Subcutaneous abdominal adipose tissue (tissue), 5 donors: Measurements from ENCODE around the gene XPO4.
A peak's percentile ranks its signal among the peaks of the same experiment; 100 is the strongest.

Experiments
- H3K27ac ChIP-seq: one replicate; pipeline ENCODE4 v1.7.0; 2013; ENCODE audit warnings: low read depth, mild to moderate bottlenecking, inconsistent platforms, low read length, moderate library complexity
- H3K27me3 ChIP-seq, 5 donors: one replicate each; pipeline ENCODE4 v1.7.0; 2013; ENCODE audit warnings: low read length in 5 of 5, inconsistent platforms in 1 of 5; ENCODE audit not compliant: control insufficient read depth in 5 of 5, insufficient read depth in 4 of 5
- H3K36me3 ChIP-seq, 5 donors: one replicate each; pipeline ENCODE4 v1.7.0; 2013; ENCODE audit warnings: low read length in 5 of 5; ENCODE audit not compliant: control insufficient read depth in 5 of 5, insufficient read depth in 5 of 5
- H3K4me1 ChIP-seq, 5 donors: one replicate each; pipeline ENCODE4 v1.7.0; 2013; ENCODE audit warnings: low read length in 5 of 5, mild to moderate bottlenecking in 3 of 5, moderate library complexity in 1 of 5; ENCODE audit not compliant: control insufficient read depth in 5 of 5, insufficient read depth in 5 of 5
- H3K4me3 ChIP-seq, 5 donors: one replicate each; pipeline ENCODE4 v1.7.0; 2013; ENCODE audit warnings: low read length in 5 of 5, low read depth in 1 of 5
- H3K9ac ChIP-seq, 5 donors: one replicate each; pipeline ENCODE4 v1.7.0; 2013; ENCODE audit warnings: low read length in 5 of 5, mild to moderate bottlenecking in 4 of 5, moderate library complexity in 3 of 5
- H3K9me3 ChIP-seq, 5 donors: one replicate each; pipeline ENCODE4 v1.7.0; 2013; ENCODE audit warnings: low read length in 5 of 5; ENCODE audit not compliant: control insufficient read depth in 5 of 5
- donor health status: healthy.
- donor health status: healthy.
- donor health status: healthy.
- donor health status: healthy.
- donor health status: healthy.

XPO4 gene

DNA sequence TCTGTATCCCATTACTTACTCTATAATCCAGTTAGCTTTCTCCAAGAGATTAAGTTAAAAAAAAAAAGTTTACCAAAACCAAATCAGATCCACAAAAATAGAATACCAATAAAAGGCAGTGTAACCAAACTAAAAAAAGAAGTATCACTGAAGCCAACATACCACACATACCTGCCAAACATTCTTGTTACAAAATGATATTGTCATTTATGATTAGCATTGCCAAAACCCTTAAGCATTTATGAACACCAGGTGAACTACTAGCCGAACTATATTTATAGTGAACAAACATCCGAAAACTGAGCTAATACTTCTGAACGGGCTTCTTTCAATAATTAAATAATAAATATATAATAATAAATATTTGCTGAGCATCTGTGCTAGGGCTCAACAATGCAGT, 69.7 kb downstream of the XPO4 start:
- H3K4me3 ChIP-seq = no peak overlapping the region
- no peak overlapping the region for H3K27ac ChIP-seq
- no peaks in the 10 kb centered on the region for H3K9me3 ChIP-seq
- no peak overlapping the region for H3K9ac ChIP-seq
- peaks cover 11 to 28% (median 14%) of the 10 kb centered on the region in 5 donors for H3K36me3 ChIP-seq
- H3K4me1 ChIP-seq = peaks cover 0 to 6% (median 0%) of the 10 kb centered on the region in 5 donors
- H3K27me3 ChIP-seq = no peaks in the 10 kb centered on the region

DNA sequence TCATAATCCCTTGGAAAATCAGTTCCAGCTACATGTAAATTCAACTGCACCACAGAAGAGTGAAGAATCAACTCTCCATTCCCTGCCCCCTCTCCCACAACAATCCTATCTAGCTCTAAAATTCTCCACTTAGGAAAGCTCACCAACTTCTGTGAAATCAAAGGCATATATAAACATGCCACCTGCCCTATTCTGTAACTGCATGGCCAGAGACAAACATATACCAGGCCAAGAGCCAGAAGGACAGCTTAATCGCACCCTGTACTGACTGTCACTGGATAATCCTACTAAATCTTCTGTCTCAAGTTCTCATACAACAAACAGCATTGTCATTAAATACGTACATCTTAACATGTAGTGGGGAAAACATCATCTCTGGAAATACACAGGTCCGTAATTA, 70.6 kb downstream of the XPO4 start:
- H3K27me3 ChIP-seq = no peaks in the 10 kb centered on the region

DNA sequence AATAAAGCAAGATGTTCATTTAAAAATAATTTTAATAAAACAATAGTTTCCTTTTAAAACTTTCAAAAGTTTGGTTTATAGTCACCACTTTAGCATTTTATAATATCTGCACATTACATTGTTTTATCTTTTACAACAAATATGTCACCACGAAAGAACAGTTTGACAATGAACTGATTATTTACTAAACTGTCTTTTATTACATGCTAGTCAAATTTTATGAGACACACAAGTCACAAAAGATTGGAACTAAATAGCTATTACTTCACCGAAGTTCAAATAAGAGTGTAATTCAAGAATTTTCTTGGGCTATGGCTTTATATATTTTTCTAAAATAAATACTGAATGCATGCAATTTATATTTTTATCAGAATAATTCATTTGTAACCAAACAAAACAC, 71.3 kb downstream of the XPO4 start:
- H3K9me3 ChIP-seq = no peaks in the 10 kb centered on the region
- H3K27ac ChIP-seq = no peak overlapping the region
- no peak overlapping the region for H3K4me3 ChIP-seq
- no peaks in the 10 kb centered on the region for H3K27me3 ChIP-seq
- H3K9ac ChIP-seq = no peak overlapping the region
- peaks cover 0 to 6% (median 0%) of the 10 kb centered on the region in 5 donors for H3K4me1 ChIP-seq
- peaks cover 4 to 14% (median 7%) of the 10 kb centered on the region in 5 donors for H3K36me3 ChIP-seq

More for the DNA sequence above, 70.6 kb downstream of the XPO4 start:
- Histone ChIP-seq H3K4me1 (peaks cover 0 to 6% (median 0%) of the 10 kb centered on the region in 5 donors), H3K9me3 (no peaks in the 10 kb centered on the region), H3K4me3 (no peak overlapping the region), H3K9ac (no peak overlapping the region), H3K27ac (no peak overlapping the region), H3K36me3 (peaks cover 5 to 18% (median 14%) of the 10 kb centered on the region in 5 donors)

DNA sequence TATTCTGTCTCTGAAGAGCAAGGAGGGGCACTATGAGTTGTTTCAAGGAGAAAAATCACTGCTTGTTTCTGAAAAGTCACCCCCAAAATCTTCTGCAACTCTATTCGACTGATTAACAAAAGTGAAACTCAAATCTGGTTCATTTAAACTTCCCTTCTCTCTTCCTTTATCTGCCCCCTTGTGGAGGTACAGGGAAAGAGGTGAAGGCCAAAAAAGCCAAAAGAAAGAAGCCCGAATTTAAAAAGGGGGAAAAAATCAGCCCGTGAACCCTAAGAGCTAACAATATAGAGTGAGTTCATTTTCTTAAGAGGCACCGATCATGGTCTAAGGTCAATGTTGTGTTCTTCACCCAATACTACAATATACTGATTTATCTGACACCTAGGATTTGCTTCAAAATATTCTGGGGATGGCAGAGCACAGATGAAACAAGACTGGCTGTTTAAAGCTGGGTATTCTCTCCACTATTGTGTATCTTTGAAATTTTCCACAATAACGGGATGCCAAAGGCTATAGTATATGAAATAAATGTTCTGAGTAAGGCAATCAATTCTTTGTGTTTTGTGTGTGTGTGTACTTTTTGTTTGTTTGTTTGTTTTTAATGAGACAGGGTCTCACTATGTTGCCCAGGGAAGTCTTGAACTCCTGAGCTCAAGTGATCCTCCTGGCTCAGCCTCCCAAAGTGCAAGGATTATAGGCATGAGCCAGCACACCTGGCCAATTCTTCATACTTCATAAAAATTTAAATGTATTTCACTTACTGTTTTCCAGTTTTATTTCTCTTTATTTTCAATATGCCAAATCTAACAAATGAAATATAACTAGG, 73.8 kb downstream of the XPO4 start:
- H3K36me3 ChIP-seq = peaks cover 0 to 6% (median 4%) of the 10 kb centered on the region in 5 donors
- H3K4me1 ChIP-seq = peaks cover 0 to 6% (median 0%) of the 10 kb centered on the region in 5 donors
- H3K9ac ChIP-seq = peak overlapping the region in 3 of 5 donors; percentile 41 to 54 (median 52)
- H3K4me3 ChIP-seq = peak overlapping the region in 3 of 5 donors; percentile 26 to 49 (median 42)
- H3K27me3 ChIP-seq = no peaks in the 10 kb centered on the region
- H3K9me3 ChIP-seq = no peaks in the 10 kb centered on the region
- peak overlapping the region; percentile 13 for H3K27ac ChIP-seq

DNA sequence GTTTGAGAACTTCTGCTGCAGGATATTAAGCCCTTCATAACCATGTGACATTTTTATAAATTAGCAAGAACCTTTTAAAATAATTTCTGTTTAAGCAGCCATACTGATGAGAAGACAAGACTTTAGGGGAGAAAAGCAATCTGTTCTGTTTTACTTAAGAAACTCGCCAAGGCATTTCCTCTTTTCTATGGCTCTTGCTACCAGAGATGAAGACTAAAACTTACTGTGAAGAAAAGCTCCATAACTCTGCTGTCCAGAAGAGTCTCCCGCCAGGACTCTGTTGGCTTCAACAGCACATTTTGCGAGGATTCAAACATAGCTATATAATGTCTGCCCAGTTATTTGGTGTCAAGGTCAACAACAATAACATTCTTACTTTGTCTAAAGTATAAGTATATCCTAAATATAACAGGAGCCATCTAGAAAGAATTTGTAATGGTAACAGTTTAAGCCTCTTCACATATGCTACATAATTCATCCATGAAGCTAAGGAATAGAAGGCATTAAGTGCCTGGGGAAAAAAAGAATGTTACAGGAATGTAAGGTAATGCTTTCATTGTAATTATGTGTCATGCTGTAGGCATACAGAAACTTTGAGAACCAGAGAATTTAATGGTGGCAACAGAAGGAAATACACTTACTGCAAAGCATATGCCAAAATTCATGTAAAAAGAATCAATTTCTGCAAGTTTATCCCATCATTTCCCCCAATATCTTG, 75.5 kb downstream of the XPO4 start:
- Histone ChIP-seq H3K9me3 (no peaks in the 10 kb centered on the region), H3K4me1 (peaks cover 0 to 6% (median 0%) of the 10 kb centered on the region in 5 donors), H3K27ac (no peak overlapping the region), H3K36me3 (peaks cover 0 to 5% (median 0%) of the 10 kb centered on the region in 5 donors), H3K9ac (no peak overlapping the region), H3K27me3 (no peaks in the 10 kb centered on the region), H3K4me3 (no peak overlapping the region)

DNA sequence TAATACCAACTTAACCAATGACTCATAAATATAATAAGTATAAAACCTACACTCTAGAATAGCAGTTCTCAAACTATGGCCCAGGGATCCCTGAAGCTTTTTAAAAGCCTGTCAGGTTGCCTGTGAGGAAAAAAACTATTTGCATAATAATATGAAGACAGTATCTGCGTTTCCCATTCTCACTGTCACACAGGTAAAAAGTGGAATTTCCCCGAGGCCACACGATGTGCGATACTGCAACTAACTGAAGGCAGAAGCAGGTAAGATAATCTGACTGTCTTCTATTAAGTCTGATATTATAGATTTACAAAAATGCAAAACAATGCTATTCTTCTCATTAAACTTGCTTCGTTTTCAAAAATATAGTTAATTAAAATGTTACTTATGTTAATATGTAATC, 76.2 kb downstream of the XPO4 start:
- no peaks in the 10 kb centered on the region for H3K27me3 ChIP-seq
- peaks cover 0 to 6% (median 0%) of the 10 kb centered on the region in 5 donors for H3K4me1 ChIP-seq
- no peak overlapping the region for H3K4me3 ChIP-seq
- no peak overlapping the region for H3K27ac ChIP-seq
- peaks cover 0 to 12% (median 0%) of the 10 kb centered on the region in 5 donors for H3K36me3 ChIP-seq
- no peaks in the 10 kb centered on the region for H3K9me3 ChIP-seq
- no peak overlapping the region for H3K9ac ChIP-seq

DNA sequence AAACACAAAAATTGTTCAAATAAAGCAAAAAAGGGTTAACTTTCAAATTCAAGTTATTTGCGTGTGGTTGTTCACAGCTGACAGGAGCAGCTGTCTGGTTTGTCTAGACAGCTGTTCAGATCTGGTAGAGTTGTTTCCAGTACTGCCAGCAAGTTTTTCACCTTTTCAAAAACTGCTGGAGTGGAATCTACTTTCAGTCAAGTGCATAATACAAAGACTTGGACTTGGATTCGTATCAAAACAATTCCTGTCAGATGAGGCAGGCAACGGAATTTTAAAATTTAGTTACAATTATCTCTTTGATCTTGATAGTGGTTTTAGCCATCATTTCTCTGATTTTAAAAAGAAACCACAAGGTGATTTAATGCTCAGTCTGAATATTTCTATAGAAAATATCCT, 77.1 kb downstream of the XPO4 start:
- H3K27ac ChIP-seq = no peak overlapping the region

DNA sequence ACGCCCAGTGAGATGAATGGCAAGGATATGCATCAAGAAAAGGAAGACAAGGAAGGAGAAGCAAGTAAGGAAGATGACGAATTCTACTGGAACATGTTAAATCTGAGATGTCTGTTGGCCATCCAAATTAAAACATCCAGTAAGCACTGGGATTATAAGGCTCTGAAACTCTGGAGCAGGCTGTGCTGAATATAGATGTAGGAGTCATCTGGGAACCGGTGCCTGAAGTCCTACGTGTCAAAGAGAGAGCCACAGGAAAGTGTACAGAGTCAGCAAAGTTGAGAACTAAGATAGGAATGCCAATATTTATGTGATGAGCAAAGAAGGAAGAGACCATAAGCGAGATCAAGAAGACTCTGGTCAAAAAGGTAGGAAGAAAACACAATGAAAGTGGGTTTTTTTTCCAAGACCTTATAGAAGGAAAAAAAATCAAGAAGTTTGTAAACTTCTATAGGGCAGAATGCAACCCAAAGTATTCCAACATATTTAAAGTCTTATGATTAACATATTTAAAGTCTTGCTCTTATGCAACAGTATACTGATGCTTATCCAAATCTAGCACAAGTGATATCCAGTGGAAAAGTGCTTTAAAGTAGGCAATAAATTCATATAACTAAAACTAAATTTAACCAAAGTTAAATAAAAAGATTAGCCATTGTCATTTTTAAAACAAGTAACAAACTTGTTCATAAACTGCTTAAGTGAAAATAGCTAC, 77.6 kb downstream of the XPO4 start:
- Histone ChIP-seq H3K27ac (no peak overlapping the region), H3K9ac (no peak overlapping the region), H3K36me3 (peaks cover 0 to 17% (median 3%) of the 10 kb centered on the region in 5 donors), H3K4me1 (peaks cover 0 to 6% (median 0%) of the 10 kb centered on the region in 5 donors), H3K27me3 (no peaks in the 10 kb centered on the region), H3K4me3 (no peak overlapping the region), H3K9me3 (no peaks in the 10 kb centered on the region)

More for the DNA sequence above, 77.1 kb downstream of the XPO4 start:
- H3K4me1 ChIP-seq = peaks cover 0 to 6% (median 0%) of the 10 kb centered on the region in 5 donors
- H3K4me3 ChIP-seq = no peak overlapping the region
- no peaks in the 10 kb centered on the region for H3K27me3 ChIP-seq
- peaks cover 0 to 13% (median 0%) of the 10 kb centered on the region in 5 donors for H3K36me3 ChIP-seq
- H3K9me3 ChIP-seq = no peaks in the 10 kb centered on the region
- H3K9ac ChIP-seq = no peak overlapping the region

DNA sequence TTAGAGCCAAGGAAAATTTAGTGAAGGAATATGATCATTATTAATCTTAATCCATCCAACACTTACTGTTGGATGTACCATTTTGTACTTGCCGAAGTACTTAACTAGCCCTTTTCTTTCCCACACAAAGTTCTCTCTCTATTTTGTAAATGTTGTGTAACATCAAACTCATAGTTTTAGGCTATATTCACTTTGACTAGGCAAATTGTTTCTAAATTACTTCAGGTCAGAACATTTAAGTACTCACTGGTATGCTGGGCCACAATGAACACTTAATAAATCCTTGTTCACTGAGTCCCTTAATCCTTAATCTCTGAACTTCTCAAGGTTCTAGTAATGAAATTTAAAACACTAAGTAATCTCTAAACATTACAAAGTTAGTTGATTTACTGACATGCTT, 79.5 kb downstream of the XPO4 start:
- Histone ChIP-seq H3K9ac (no peak overlapping the region), H3K4me3 (no peak overlapping the region), H3K36me3 (peaks cover 0 to 19% (median 3%) of the 10 kb centered on the region in 5 donors), H3K27me3 (no peaks in the 10 kb centered on the region), H3K4me1 (no peaks in the 10 kb centered on the region), H3K27ac (no peak overlapping the region), H3K9me3 (no peaks in the 10 kb centered on the region)
